LNCAP (cell line): ENCODE results near the gene DNAH5.

Experiments used
- TF ChIP-seq, protein P1 (sequence below): fragments of 450-650 bp; IDR thresholded peaks from 2 replicates; pipeline ENCODE4 v1.5.1; 2017; ENCODE audit warnings: mild to moderate bottlenecking

DNAH5 gene

DNA sequence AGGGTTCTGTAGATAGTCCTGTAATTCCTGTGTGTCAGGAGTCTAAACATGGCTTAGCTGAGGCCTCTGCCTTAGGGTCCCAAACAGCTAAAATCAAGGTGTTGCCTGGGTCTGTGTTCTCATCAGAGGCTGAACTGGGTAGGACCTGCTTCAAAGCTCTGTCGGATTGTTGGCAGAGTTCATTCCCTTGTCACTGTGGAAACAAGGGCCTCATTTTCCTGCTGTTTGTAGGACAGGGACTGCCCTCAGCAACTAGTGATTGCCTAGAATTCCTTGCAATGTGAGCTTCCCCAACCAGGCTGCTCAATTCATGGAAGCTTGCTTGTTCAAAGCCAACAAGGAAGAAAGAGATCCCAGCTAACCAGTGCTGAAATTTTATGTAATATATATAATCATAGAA, 283.2 kb downstream of the DNAH5 start:
- TF ChIP-seq, protein P1, sequence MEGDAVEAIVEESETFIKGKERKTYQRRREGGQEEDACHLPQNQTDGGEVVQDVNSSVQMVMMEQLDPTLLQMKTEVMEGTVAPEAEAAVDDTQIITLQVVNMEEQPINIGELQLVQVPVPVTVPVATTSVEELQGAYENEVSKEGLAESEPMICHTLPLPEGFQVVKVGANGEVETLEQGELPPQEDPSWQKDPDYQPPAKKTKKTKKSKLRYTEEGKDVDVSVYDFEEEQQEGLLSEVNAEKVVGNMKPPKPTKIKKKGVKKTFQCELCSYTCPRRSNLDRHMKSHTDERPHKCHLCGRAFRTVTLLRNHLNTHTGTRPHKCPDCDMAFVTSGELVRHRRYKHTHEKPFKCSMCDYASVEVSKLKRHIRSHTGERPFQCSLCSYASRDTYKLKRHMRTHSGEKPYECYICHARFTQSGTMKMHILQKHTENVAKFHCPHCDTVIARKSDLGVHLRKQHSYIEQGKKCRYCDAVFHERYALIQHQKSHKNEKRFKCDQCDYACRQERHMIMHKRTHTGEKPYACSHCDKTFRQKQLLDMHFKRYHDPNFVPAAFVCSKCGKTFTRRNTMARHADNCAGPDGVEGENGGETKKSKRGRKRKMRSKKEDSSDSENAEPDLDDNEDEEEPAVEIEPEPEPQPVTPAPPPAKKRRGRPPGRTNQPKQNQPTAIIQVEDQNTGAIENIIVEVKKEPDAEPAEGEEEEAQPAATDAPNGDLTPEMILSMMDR: no peak

DNA sequence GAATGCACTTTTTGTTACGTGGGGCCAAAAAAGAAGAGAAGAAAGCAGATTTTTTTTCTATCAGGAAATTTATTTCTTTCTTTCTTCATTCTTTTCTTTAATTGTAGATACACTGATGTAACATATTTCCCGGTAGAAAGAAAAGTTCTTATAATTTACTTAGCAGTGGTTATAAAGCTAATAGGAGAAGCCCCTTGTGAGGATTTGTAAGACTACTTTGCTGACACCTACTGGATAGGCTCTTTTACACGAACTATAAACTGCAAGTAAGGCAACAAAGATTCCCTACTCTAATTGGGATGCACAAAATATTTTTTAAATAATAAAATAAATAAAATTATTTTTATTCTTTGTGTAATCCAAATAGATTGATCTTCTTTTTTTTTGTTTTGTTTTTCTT, 284.4 kb downstream of the DNAH5 start:
- TF ChIP-seq, protein P1: no peak

DNA sequence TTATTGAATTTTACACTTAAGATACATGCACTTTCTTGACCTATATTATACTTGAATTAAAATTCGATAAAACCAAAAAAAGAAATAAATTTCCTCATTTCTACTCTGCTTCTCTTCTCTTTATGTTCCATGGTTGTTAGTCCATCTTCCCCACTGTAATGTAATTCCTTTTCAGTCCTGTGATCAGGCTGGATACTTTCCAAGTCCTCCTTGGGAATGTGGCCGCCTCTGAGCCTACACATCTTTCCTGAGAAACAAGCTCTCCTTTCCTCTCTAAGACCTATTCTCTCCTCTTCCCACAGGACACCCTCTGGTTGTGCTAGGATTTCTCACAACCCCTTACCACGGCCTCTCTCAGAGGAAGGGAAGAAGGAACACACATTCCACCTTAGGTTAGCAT, 285.1 kb downstream of the DNAH5 start:
- TF ChIP-seq, protein P1: no peak

DNA sequence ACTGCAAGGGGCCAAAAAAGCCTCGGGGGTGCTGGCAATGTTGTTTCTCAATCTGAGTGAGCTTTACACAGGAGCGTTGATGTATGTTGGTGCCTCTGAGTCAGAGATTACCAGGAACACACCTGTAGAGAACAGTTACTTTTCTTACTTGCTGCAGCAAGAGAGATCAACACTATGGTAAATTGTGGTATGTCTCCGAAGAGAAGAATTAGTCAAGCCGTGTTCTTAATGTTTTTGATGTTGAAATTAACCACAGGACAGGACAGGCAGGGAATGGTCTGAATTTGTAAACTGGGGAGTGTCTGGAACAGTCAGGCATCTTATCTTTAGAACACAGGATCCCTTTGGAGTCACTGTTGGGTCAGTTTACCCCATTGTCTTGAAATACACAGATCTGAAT, 285.7 kb downstream of the DNAH5 start:
- TF ChIP-seq, protein P1: no peak

DNA sequence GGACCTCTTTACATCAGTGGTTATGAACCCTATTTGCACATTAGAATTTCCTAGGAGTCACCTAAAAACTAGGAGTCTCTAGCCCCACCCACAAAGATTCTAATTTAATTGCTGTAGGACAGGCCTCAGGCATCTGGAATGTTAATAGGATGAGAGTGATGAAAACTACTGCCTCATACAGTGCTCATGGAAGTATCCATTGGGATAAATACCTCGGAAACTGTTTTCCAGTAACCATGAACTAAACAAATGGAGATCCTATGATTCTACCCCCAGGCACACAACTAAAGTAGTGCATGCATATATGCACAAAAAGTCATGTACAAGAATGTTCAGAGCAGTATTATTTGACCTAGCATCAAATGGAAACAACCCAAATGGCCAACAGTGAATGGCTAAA, 286.3 kb downstream of the DNAH5 start:
- TF ChIP-seq, protein P1: no peak

DNA sequence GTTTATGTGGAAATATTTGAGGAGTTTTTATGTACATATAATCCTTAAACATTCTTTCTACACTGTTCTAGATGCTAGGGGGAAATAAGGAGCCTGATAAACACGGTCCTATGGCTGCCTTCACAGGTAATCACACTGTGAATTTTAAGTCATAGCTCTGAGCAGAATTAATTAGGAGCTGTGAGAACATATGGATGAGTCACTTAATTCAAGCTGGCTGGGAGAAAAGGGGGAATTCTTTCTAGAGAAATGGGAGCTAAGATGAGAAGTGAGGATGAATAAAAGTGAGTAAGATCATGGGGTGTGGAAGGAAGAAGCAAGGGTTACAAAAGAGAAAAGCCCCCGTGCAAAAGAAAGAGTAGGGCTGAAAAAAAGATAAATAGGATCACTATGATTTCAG, 290.8 kb downstream of the DNAH5 start:
- TF ChIP-seq, protein P1: no peak

DNA sequence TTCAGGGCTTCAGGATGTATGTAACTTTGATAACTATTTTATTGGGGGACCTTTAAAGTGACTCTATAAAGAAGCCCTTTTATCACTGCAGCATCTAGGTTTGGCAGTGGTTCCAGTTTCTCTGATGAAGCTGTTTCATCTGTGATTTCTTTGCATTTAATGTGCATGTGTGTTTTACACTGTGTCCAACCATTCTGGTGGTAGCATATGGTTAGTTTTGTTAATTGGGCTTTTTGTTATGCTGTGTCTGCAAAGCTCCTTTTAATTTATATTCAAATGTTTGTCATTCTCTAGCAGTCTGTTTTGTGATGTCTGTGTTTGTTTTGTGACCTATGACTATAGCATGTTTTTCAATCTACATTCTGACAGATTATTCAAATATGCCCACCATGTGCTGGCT, 294.8 kb downstream of the DNAH5 start:
- TF ChIP-seq, protein P1: no peak

DNA sequence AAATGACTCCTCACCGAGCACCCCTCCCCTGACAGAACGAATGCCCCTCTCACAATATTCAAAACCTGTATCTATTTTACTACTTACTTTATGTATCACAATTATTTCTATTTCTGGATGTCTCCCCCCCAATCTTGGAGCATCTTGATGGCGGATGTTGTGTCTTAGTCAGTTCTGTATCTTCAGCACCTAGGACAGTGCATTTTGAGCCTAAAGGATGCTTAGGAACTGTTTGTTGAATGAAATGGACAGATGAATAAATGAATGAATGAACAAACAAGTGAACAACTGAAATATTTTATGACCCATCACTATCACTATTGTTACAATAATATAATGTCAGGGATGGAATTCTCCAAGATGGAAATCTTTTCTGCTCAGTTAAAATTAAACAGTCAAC, 295.7 kb downstream of the DNAH5 start:
- TF ChIP-seq, protein P1: no peak
